Measurements from ENCODE around the gene DLX4. TPM values are rescaled to one million over a fixed set of nuclear protein-coding genes. Genes with fewer than 3 reads are reported as not detected.

The DLX4 gene
- total RNA-seq, 1 experiment from 2014 or later: 11.2 TPM

GRCh38 chr17:49932138-49932723 lies 36.8 kb upstream of the DLX4 start:
- Histone ChIP-seq H3K27me3 (ENCODE audit: control insufficient read depth, insufficient read depth, low read length) (no peaks in the 10 kb centered on the region), H3K4me3 (ENCODE audit: low read depth in 2 of 2, low read length in 2 of 2) (no peak overlapping the region), H3K4me1 (ENCODE audit: control insufficient read depth, insufficient read depth, low read length) (no peaks in the 10 kb centered on the region), H3K9me3 (ENCODE audit: control insufficient read depth, insufficient read depth, low read depth, low read length) (no peaks in the 10 kb centered on the region), H3K36me3 (ENCODE audit: control insufficient read depth, insufficient read depth, low read length) (no peaks in the 10 kb centered on the region), H3K27ac (ENCODE audit: low read length) (no peak overlapping the region)
- CTCF ChIA-PET: interaction anchor here (0.7 kb wide), 1 partner anchor 247 kb away, joined by 3 read pairs; no protein-coding TSS in a partner anchor
- intact Hi-C loops (cut with micrococcal nuclease; ENCODE audit: unreplicated experiment): no loop called here
- DNase-seq (ENCODE audit: low read depth, low spot score) (no peak), ATAC-seq (no peak)
- BruUV-seq (replicated peaks): no TSS peak
- POLR2A ChIA-PET: no interaction called here
- no peak for TF ChIP-seq SIN3A (IDR thresholded peaks at IDR 0.05; ENCODE audit: borderline replicate concordance, insufficient read depth, low read depth, low read length)
- TF ChIP-seq TCF7L2 (IDR thresholded peaks at IDR 0.05; ENCODE audit: low read depth, low read length): no peak
- TF ChIP-seq CTCF (IDR thresholded peaks at IDR 0.05): no peak
- no peak for TF ChIP-seq POLR2AphosphoS5 (IDR thresholded peaks at IDR 0.05; ENCODE audit: low read depth, low read length)
- TF ChIP-seq, protein P1, sequence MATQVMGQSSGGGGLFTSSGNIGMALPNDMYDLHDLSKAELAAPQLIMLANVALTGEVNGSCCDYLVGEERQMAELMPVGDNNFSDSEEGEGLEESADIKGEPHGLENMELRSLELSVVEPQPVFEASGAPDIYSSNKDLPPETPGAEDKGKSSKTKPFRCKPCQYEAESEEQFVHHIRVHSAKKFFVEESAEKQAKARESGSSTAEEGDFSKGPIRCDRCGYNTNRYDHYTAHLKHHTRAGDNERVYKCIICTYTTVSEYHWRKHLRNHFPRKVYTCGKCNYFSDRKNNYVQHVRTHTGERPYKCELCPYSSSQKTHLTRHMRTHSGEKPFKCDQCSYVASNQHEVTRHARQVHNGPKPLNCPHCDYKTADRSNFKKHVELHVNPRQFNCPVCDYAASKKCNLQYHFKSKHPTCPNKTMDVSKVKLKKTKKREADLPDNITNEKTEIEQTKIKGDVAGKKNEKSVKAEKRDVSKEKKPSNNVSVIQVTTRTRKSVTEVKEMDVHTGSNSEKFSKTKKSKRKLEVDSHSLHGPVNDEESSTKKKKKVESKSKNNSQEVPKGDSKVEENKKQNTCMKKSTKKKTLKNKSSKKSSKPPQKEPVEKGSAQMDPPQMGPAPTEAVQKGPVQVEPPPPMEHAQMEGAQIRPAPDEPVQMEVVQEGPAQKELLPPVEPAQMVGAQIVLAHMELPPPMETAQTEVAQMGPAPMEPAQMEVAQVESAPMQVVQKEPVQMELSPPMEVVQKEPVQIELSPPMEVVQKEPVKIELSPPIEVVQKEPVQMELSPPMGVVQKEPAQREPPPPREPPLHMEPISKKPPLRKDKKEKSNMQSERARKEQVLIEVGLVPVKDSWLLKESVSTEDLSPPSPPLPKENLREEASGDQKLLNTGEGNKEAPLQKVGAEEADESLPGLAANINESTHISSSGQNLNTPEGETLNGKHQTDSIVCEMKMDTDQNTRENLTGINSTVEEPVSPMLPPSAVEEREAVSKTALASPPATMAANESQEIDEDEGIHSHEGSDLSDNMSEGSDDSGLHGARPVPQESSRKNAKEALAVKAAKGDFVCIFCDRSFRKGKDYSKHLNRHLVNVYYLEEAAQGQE (IDR thresholded peaks at IDR 0.05; ENCODE audit: insufficient read depth in 1 of 2, low read depth in 2 of 2, low read length in 1 of 2): no peak
- in situ Hi-C loops (cut with HindIII; ENCODE audit: low pct_unique_long_range_greater_than_20kb, low sequenced_read_pairs): no loop called here

GRCh38 chr17:49932901-49933300 lies 36.1 kb upstream of the DLX4 start:
- Histone ChIP-seq H3K9me3 (ENCODE audit: control insufficient read depth, insufficient read depth, low read depth, low read length) (no peaks in the 10 kb centered on the region), H3K36me3 (ENCODE audit: control insufficient read depth, insufficient read depth, low read length) (no peaks in the 10 kb centered on the region), H3K27ac (ENCODE audit: low read length) (no peak overlapping the region), H3K27me3 (ENCODE audit: control insufficient read depth, insufficient read depth, low read length) (no peaks in the 10 kb centered on the region), H3K4me3 (ENCODE audit: low read depth in 2 of 2, low read length in 2 of 2) (no peak overlapping the region), H3K4me1 (ENCODE audit: control insufficient read depth, insufficient read depth, low read length) (no peaks in the 10 kb centered on the region)
- DNase-seq (ENCODE audit: low read depth, low spot score) (no peak), ATAC-seq (no peak)
- in situ Hi-C loops (cut with HindIII; ENCODE audit: low pct_unique_long_range_greater_than_20kb, low sequenced_read_pairs) (no loop called here), intact Hi-C loops (cut with micrococcal nuclease; ENCODE audit: unreplicated experiment) (no loop called here)
- BruUV-seq (replicated peaks): no TSS peak
- POLR2A ChIA-PET: no interaction called here
- CTCF ChIA-PET: no interaction called here
- TF ChIP-seq, protein P1 (IDR thresholded peaks at IDR 0.05; ENCODE audit: insufficient read depth in 1 of 2, low read depth in 2 of 2, low read length in 1 of 2): no peak
- TF ChIP-seq CTCF (IDR thresholded peaks at IDR 0.05) (no peak), SIN3A (IDR thresholded peaks at IDR 0.05; ENCODE audit: borderline replicate concordance, insufficient read depth, low read depth, low read length) (no peak), POLR2AphosphoS5 (IDR thresholded peaks at IDR 0.05; ENCODE audit: low read depth, low read length) (no peak), TCF7L2 (IDR thresholded peaks at IDR 0.05; ENCODE audit: low read depth, low read length) (no peak)

Measured in Panc1 (cell line).